ENCODE results near the gene CAPN11.
A peak's percentile ranks its signal among the peaks of the same experiment; 100 is the strongest.

CAPN11 gene

GRCh38 chr6:44233567-44234100, 75.0 kb downstream of the CAPN11 start:
- 90 to 94% methylated on average over 14 of the region's 14 CpGs for WGBS, 2 experiments
- Histone ChIP-seq H3K27ac (ENCODE audit: insufficient read depth, low read depth, low read length, poor library complexity, severe bottlenecking) (peak overlapping the region; percentile 30), H3K4me1 (ENCODE audit: control insufficient read depth, insufficient read depth, low read length) (peaks cover 15% of the 10 kb centered on the region), H3K4me3 (ENCODE audit: insufficient read depth, low read depth, low read length) (no peak overlapping the region), H3K36me3 (ENCODE audit: control insufficient read depth, insufficient read depth, low read length) (peaks cover 12% of the 10 kb centered on the region), H3K27me3 (ENCODE audit: control insufficient read depth, insufficient read depth, low read length, poor library complexity, severe bottlenecking) (no peaks in the 10 kb centered on the region), H3K9me3 (ENCODE audit: control insufficient read depth, low read length) (no peaks in the 10 kb centered on the region)

Measured in ectodermal cell (in vitro differentiated cells).